CD14-positive monocyte (primary cell): Measurements from ENCODE around the gene PDIA6. TPM values are rescaled to one million over a fixed set of nuclear protein-coding genes. Genes with fewer than 3 reads are reported as not detected.

ENCODE experiments used
- DNase-seq, 3 donors: peaks; one replicate each; pipeline ENCODE4 v3.0.0-alpha.2; 2011 to 2022
- H2AFZ ChIP-seq: 2 replicates; pipeline ENCODE4 v1.6.0; 2012; ENCODE audit warnings: mild to moderate bottlenecking, low read depth, low read length, inconsistent platforms; ENCODE audit not compliant: insufficient read depth, poor library complexity, severe bottlenecking
- H3K27ac ChIP-seq, 2 donors: 1 replicate in 1 of 2; 2 replicates in 1 of 2; pipeline ENCODE4 v1.5.1; 2012 to 2013; ENCODE audit warnings: low read length in 2 of 2, control low read depth in 1 of 2, inconsistent platforms in 1 of 2, low read depth in 1 of 2, mild to moderate bottlenecking in 1 of 2
- H3K27me3 ChIP-seq, 2 donors: one replicate each; pipeline versions ENCODE4 v1.6.0 to v1.6.1; 2011 to 2013; ENCODE audit warnings: low read length in 2 of 2; ENCODE audit not compliant: control insufficient read depth in 2 of 2, insufficient read depth in 2 of 2
- H3K36me3 ChIP-seq, 2 donors: replicated peaks in 1 of 2; 1 replicate in 1 of 2; 2 replicates in 1 of 2; pipeline versions ENCODE4 v1.5.1 to v1.6.1; 2012 to 2013; ENCODE audit warnings: low read length in 2 of 2, control low read depth in 1 of 2, inconsistent platforms in 1 of 2, mild to moderate bottlenecking in 1 of 2; ENCODE audit not compliant: insufficient read depth in 2 of 2, control insufficient read depth in 1 of 2
- H3K4me1 ChIP-seq, 2 donors: 1 replicate in 1 of 2; 2 replicates in 1 of 2; pipeline versions ENCODE4 v1.5.1 to v1.6.1; 2012 to 2013; ENCODE audit warnings: low read length in 2 of 2, control low read depth in 1 of 2, inconsistent platforms in 1 of 2, mild to moderate bottlenecking in 1 of 2, moderate library complexity in 1 of 2; ENCODE audit not compliant: insufficient read depth in 2 of 2, control insufficient read depth in 1 of 2
- H3K4me2 ChIP-seq: replicated peaks from 2 replicates; pipeline ENCODE3; 2012; ENCODE audit warnings: low read length, moderate library complexity, mild to moderate bottlenecking; ENCODE audit not compliant: poor library complexity, severe bottlenecking; ENCODE audit errors: extremely low read depth
- H3K4me3 ChIP-seq, 3 experiments: fragments of 200-600 bp in 1 of 3; sonication (generic) in 1 of 3; replicated peaks in 1 of 3; 1 replicate in 2 of 3; 2 replicates in 1 of 3; pipeline ENCODE4 v1.5.1; 2011 to 2013; ENCODE audit warnings: low read length in 3 of 3, mild to moderate bottlenecking in 3 of 3, control low read depth in 2 of 3, low read depth in 2 of 3, inconsistent platforms in 1 of 3, moderate library complexity in 1 of 3
- H3K79me2 ChIP-seq: 2 replicates; pipeline ENCODE4 v1.6.0; 2012; ENCODE audit warnings: mild to moderate bottlenecking, control low read depth, inconsistent platforms, low read length, moderate library complexity; ENCODE audit not compliant: insufficient read depth
- H3K9ac ChIP-seq: 2 replicates; pipeline ENCODE4 v1.6.0; 2017; ENCODE audit warnings: low read length, mild to moderate bottlenecking; ENCODE audit not compliant: insufficient read depth, poor library complexity, severe bottlenecking
- H3K9me3 ChIP-seq, 2 donors: replicated peaks in 1 of 2; 1 replicate in 1 of 2; 2 replicates in 1 of 2; pipeline versions ENCODE4 v1.5.1 to v1.6.1; 2012 to 2013; ENCODE audit warnings: low read length in 2 of 2, control low read depth in 1 of 2; ENCODE audit not compliant: control insufficient read depth in 1 of 2, insufficient read depth in 1 of 2
- H4K20me1 ChIP-seq: 2 replicates; pipeline ENCODE4 v1.6.0; 2012; ENCODE audit warnings: mild to moderate bottlenecking, low read length, control low read depth, moderate library complexity; ENCODE audit not compliant: insufficient read depth
- H3K27ac Mint-ChIP-seq, 7 donors: one replicate each; pipeline ENCODE4 v1.8.0; 2020; ENCODE audit warnings: mild to moderate bottlenecking in 7 of 7, mixed read lengths in 7 of 7, moderate library complexity in 6 of 7, inconsistent platforms in 2 of 7
- H3K27me3 Mint-ChIP-seq, 3 donors: one replicate each; pipeline ENCODE4 v1.8.0; 2021 to 2022; ENCODE audit warnings: low read depth in 3 of 3, mild to moderate bottlenecking in 3 of 3, mixed read lengths in 3 of 3, moderate library complexity in 3 of 3, inconsistent platforms in 1 of 3
- H3K36me3 Mint-ChIP-seq, 2 donors: one replicate each; pipeline ENCODE4 v1.8.0; 2020; ENCODE audit warnings: mixed read lengths in 2 of 2, inconsistent platforms in 1 of 2, mild to moderate bottlenecking in 1 of 2
- H3K4me1 Mint-ChIP-seq: one replicate; pipeline ENCODE4 v1.8.0; 2020; ENCODE audit warnings: mild to moderate bottlenecking, mixed read lengths
- H3K4me3 Mint-ChIP-seq, 2 donors: one replicate each; pipeline ENCODE4 v1.8.0; 2020; ENCODE audit warnings: mild to moderate bottlenecking in 2 of 2, mixed read lengths in 2 of 2, moderate library complexity in 1 of 2
- H3K9me3 Mint-ChIP-seq, 7 donors: one replicate each; pipeline ENCODE4 v1.8.0; 2020 to 2022; ENCODE audit warnings: mixed read lengths in 7 of 7, mild to moderate bottlenecking in 6 of 7, moderate library complexity in 6 of 7, inconsistent platforms in 2 of 7
- WGBS: methylation state at CpG from one replicate; pipeline ENCODE4 v1.1.5; 2013; ENCODE audit warnings: missing lambda C conversion rate; ENCODE audit not compliant: insufficient coverage; 5-methylcytosine and 5-hydroxymethylcytosine counted together
- intact Hi-C, 2 donors: fragments of 100-400 bp; cut with micrococcal nuclease; formaldehyde crosslinking; loops; one replicate each; pipeline versions ENCODE4 v1.15.0 to v1.15.1; 2023
- polyA plus RNA-seq, 3 donors: library from polyadenylated mRNA; depleted of rRNA in 1 of 3; unstranded in 2 of 3; stranded (reverse) in 1 of 3; fragments of 300-500 nt in 2 of 3; fragments of >200 nt in 1 of 3; fragmentation: Illumina TruSeq in 2 of 3; gene quantifications; 1 replicate in 2 of 3; 2 replicates in 1 of 3; pipeline ENCODE4 v1.2.3, GENCODE V29; 2012 to 2021
- TF ChIP-seq, protein P1 (sequence below): fragments of 200-600 bp; IDR thresholded peaks from one replicate; pipeline ENCODE4 v1.8.0; 2022; ENCODE audit warnings: antibody characterized with exemption, mild to moderate bottlenecking

The PDIA6 gene
- polyA plus RNA-seq, 3 donors = 49.8 to 187 (median 166) TPM

GRCh38 chr2:10757814-10758286 lies 54.7 kb downstream of the PDIA6 start:
- Histone ChIP-seq H3K79me2 (no peaks in the 10 kb centered on the region), H3K4me3 (no peak overlapping the region), H3K27ac (no peak overlapping the region), H3K4me1 (no peaks in the 10 kb centered on the region), H3K27me3 (no peaks in the 10 kb centered on the region), H3K9ac (no peak overlapping the region), H3K4me2 (no peak overlapping the region), H3K36me3 (no peaks in the 10 kb centered on the region), H2AFZ (no peak overlapping the region), H3K9me3 (no peaks in the 10 kb centered on the region), H4K20me1 (no peaks in the 10 kb centered on the region)
- TF ChIP-seq, protein P1, sequence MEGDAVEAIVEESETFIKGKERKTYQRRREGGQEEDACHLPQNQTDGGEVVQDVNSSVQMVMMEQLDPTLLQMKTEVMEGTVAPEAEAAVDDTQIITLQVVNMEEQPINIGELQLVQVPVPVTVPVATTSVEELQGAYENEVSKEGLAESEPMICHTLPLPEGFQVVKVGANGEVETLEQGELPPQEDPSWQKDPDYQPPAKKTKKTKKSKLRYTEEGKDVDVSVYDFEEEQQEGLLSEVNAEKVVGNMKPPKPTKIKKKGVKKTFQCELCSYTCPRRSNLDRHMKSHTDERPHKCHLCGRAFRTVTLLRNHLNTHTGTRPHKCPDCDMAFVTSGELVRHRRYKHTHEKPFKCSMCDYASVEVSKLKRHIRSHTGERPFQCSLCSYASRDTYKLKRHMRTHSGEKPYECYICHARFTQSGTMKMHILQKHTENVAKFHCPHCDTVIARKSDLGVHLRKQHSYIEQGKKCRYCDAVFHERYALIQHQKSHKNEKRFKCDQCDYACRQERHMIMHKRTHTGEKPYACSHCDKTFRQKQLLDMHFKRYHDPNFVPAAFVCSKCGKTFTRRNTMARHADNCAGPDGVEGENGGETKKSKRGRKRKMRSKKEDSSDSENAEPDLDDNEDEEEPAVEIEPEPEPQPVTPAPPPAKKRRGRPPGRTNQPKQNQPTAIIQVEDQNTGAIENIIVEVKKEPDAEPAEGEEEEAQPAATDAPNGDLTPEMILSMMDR = no peak
- Mint-ChIP-seq H3K4me3 (no peak overlapping the region), H3K4me1 (no peaks in the 10 kb centered on the region), H3K36me3 (no peaks in the 10 kb centered on the region), H3K27me3 (peaks cover 1 to 7% (median 3%) of the 10 kb centered on the region in 3 donors), H3K9me3 (no peaks in the 10 kb centered on the region), H3K27ac (no peak overlapping the region)
- DNase-seq = no peak
- WGBS = no CpG with 5 or more reads among the region's 6 CpGs
- intact Hi-C loops = no loop called here

DNA sequence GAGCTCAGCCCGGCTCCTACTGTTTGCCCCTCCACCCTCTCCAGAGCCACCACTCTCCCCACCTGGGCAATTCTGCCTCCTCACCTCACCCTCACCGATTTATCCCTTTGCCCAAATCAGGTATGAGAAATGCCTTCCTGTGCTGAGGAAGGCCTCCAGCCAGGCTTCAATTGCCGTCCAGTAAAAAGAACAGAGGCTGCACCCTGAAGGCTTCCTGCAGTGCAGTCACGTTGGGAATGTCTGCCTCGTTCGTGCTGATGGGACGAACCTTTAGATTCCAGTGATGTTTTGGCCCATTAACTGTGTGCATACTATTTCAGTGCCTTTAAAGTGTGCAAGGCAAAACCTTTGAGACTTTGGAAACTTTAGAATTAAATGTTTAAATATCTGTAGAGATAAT lies 57.0 kb downstream of the PDIA6 start:
- peaks cover 2% of the 10 kb centered on the region for H3K4me1 Mint-ChIP-seq
- Histone ChIP-seq H3K27ac (no peak overlapping the region), H3K9ac (no peak overlapping the region), H4K20me1 (no peaks in the 10 kb centered on the region), H2AFZ (no peak overlapping the region), H3K4me1 (no peaks in the 10 kb centered on the region), H3K27me3 (no peaks in the 10 kb centered on the region), H3K4me2 (no peak overlapping the region), H3K4me3 (no peak overlapping the region), H3K36me3 (no peaks in the 10 kb centered on the region), H3K9me3 (no peaks in the 10 kb centered on the region), H3K79me2 (no peaks in the 10 kb centered on the region)
- no peak overlapping the region for H3K27ac Mint-ChIP-seq
- peaks cover 0 to 1% (median 0%) of the 10 kb centered on the region in 7 donors for H3K9me3 Mint-ChIP-seq
- H3K4me3 Mint-ChIP-seq = no peak overlapping the region
- TF ChIP-seq, protein P1 = no peak
- 89% methylated on average over 7 of the region's 7 CpGs for WGBS
- H3K27me3 Mint-ChIP-seq = peaks cover 4 to 11% (median 9%) of the 10 kb centered on the region in 3 donors
- no peak for DNase-seq
- intact Hi-C loops = no loop called here
- no peaks in the 10 kb centered on the region for H3K36me3 Mint-ChIP-seq
